GM23248 (cell line): ENCODE results near the gene FADS3. TPM values are rescaled to one million over a fixed set of nuclear protein-coding genes. Genes with fewer than 3 reads are reported as not detected.

Experiments
- DNase-seq: peaks from one replicate; pipeline ENCODE4 v3.0.0-alpha.2; 2015
- H2AFZ ChIP-seq: fragments of 200-600 bp; sonication (generic); 2 replicates; pipeline ENCODE4 v1.6.1; 2016; ENCODE audit warnings: antibody characterized with exemption
- H3F3A ChIP-seq: fragments of 200-600 bp; sonication (generic); 2 replicates; pipeline ENCODE4 v1.6.1; 2016; ENCODE audit warnings: mild to moderate bottlenecking, antibody characterized with exemption, mixed run types; ENCODE audit not compliant: insufficient read depth
- H3K27ac ChIP-seq: fragments of 200-600 bp; sonication (generic); 2 replicates; pipeline ENCODE4 v1.5.1; 2016; ENCODE audit warnings: mild to moderate bottlenecking
- H3K27me3 ChIP-seq: fragments of 200-600 bp; sonication (generic); replicated peaks from 2 replicates; pipeline ENCODE4 v1.6.1; 2016; ENCODE audit warnings: mild to moderate bottlenecking; ENCODE audit not compliant: insufficient read depth
- H3K36me3 ChIP-seq: fragments of 200-600 bp; sonication (generic); 2 replicates; pipeline ENCODE4 v1.6.1; 2016; ENCODE audit warnings: low read depth, mild to moderate bottlenecking
- H3K4me1 ChIP-seq: fragments of 200-600 bp; sonication (generic); 2 replicates; pipeline ENCODE4 v1.6.1; 2016; ENCODE audit warnings: mild to moderate bottlenecking; ENCODE audit not compliant: insufficient read depth
- H3K4me2 ChIP-seq: fragments of 200-600 bp; sonication (generic); one replicate; pipeline ENCODE4 v1.6.1; 2016; ENCODE audit warnings: mild to moderate bottlenecking; ENCODE audit not compliant: unreplicated experiment
- H3K4me3 ChIP-seq: fragments of 200-600 bp; sonication (generic); 2 replicates; pipeline ENCODE4 v1.5.1; 2016; ENCODE audit warnings: mild to moderate bottlenecking
- H3K79me2 ChIP-seq: fragments of 200-600 bp; sonication (generic); 2 replicates; pipeline ENCODE4 v1.6.1; 2016; ENCODE audit warnings: mild to moderate bottlenecking; ENCODE audit not compliant: insufficient read depth
- H3K9ac ChIP-seq: fragments of 200-600 bp; sonication (generic); 2 replicates; pipeline ENCODE4 v1.6.1; 2016; ENCODE audit warnings: mild to moderate bottlenecking
- H3K9me2 ChIP-seq: fragments of 200-600 bp; sonication (generic); 2 replicates; pipeline ENCODE4 v1.6.1; 2016; ENCODE audit warnings: mixed run types, mild to moderate bottlenecking, moderate library complexity; ENCODE audit not compliant: insufficient read depth
- H3K9me3 ChIP-seq: fragments of 200-600 bp; sonication (generic); one replicate; pipeline ENCODE4 v1.6.1; 2017; ENCODE audit warnings: low read depth
- H4K20me1 ChIP-seq: fragments of 200-600 bp; sonication (generic); 2 replicates; pipeline ENCODE4 v1.6.0; 2016; ENCODE audit not compliant: insufficient read depth
- EZH2 ChIP-seq: fragments of 200-600 bp; sonication (generic); IDR thresholded peaks from 2 replicates; pipeline ENCODE4 v1.6.1; 2018; ENCODE audit warnings: antibody characterized with exemption, mild to moderate bottlenecking; ENCODE audit not compliant: insufficient read depth, poor library complexity, severe bottlenecking
- EZH2phosphoT487 ChIP-seq: fragments of 200-600 bp; sonication (generic); IDR thresholded peaks from 2 replicates; pipeline ENCODE4 v1.6.1; 2018; ENCODE audit warnings: antibody characterized with exemption, moderate library complexity, mild to moderate bottlenecking, low read depth; ENCODE audit not compliant: insufficient read depth
- WGBS, 2 experiments: methylation state at CpG; one replicate each; pipeline ENCODE4 v1.1.6; 2015 to 2017; ENCODE audit warnings: low lambda C conversion rate in 2 of 2, low coverage in 1 of 2; ENCODE audit errors: missing lambda C conversion rate in 2 of 2; 5-methylcytosine and 5-hydroxymethylcytosine counted together
- in situ Hi-C: fragments of 300-500 bp; cut with MboI; formaldehyde crosslinking; loops from 2 replicates; pipeline ENCODE4 v1.15.0; 2020
- polyA plus RNA-seq: library from polyadenylated mRNA; unstranded; fragments of >200 nt; fragmentation: Nextera tagmentation; extraction: Ambion mirVana; gene quantifications from 2 replicates; pipeline ENCODE4 v1.2.1, GENCODE V29; 2016
- total RNA-seq: library from RNA; depleted of rRNA; stranded (reverse); fragments of >200 nt; shearing (Covaris generic); gene quantifications from 2 replicates; pipeline ENCODE4 v1.2.3, GENCODE V29; 2014

The FADS3 gene
- total and polyA plus RNA-seq, 2 experiments from 2014 or later: 135 to 203 TPM

- Histone ChIP-seq H3K27me3 (no peaks in the 10 kb centered on the region), H3K4me2 (no peak overlapping the region), H3K9ac (no peak overlapping the region), H3K4me1 (peaks cover 2% of the 10 kb centered on the region), H3K9me2 (no peaks in the 10 kb centered on the region), H2AFZ (no peak overlapping the region), H3K79me2 (no peaks in the 10 kb centered on the region), H3K9me3 (no peaks in the 10 kb centered on the region), H3K27ac (no peak overlapping the region), H3K4me3 (no peak overlapping the region), H4K20me1 (no peaks in the 10 kb centered on the region), H3K36me3 (no peaks in the 10 kb centered on the region), H3F3A (no peaks in the 10 kb centered on the region)
- TF ChIP-seq EZH2phosphoT487: no peak
- no peak for TF ChIP-seq EZH2
- in situ Hi-C loops: no loop called here
- peak; percentile 63 for DNase-seq
These were observed 37.3 kb upstream of the FADS3 start for GRCh38 chr11:61928606-61929005.

GRCh38 chr11:61927501-61927900 is 36.2 kb upstream of the FADS3 start:
- Histone ChIP-seq H4K20me1 (no peaks in the 10 kb centered on the region), H3K4me3 (no peak overlapping the region), H3K27ac (no peak overlapping the region), H3K79me2 (no peaks in the 10 kb centered on the region), H2AFZ (no peak overlapping the region), H3K9me3 (no peaks in the 10 kb centered on the region), H3K9ac (no peak overlapping the region), H3K4me2 (no peak overlapping the region), H3K36me3 (no peaks in the 10 kb centered on the region), H3K9me2 (no peaks in the 10 kb centered on the region), H3K4me1 (peaks cover 13% of the 10 kb centered on the region), H3F3A (no peaks in the 10 kb centered on the region), H3K27me3 (no peaks in the 10 kb centered on the region)
- DNase-seq: no peak
- 92 to 96% methylated on average over 1 of the region's 1 CpG for WGBS, 2 experiments
- in situ Hi-C loops: no loop called here
- TF ChIP-seq EZH2 (no peak), EZH2phosphoT487 (no peak)

GRCh38 chr11:61926235-61926634 is 34.9 kb upstream of the FADS3 start:
- no peaks in the 10 kb centered on the region for H3K36me3 ChIP-seq
- H3F3A ChIP-seq: no peaks in the 10 kb centered on the region
- no peak overlapping the region for H3K9ac ChIP-seq
- H4K20me1 ChIP-seq: no peaks in the 10 kb centered on the region
- TF ChIP-seq EZH2phosphoT487 (no peak), EZH2 (no peak)
- 74 to 80% methylated on average over 3 of the region's 3 CpGs for WGBS, 2 experiments
- H3K79me2 ChIP-seq: no peaks in the 10 kb centered on the region
- H2AFZ ChIP-seq: no peak overlapping the region
- H3K27ac ChIP-seq: no peak overlapping the region
- in situ Hi-C loops: no loop called here
- H3K9me2 ChIP-seq: no peaks in the 10 kb centered on the region
- no peak overlapping the region for H3K4me3 ChIP-seq
- no peaks in the 10 kb centered on the region for H3K9me3 ChIP-seq
- no peak overlapping the region for H3K4me2 ChIP-seq
- H3K4me1 ChIP-seq: peaks cover 18% of the 10 kb centered on the region
- H3K27me3 ChIP-seq: no peaks in the 10 kb centered on the region
- no peak for DNase-seq

GRCh38 chr11:61925736-61926135 is 34.4 kb upstream of the FADS3 start:
- Histone ChIP-seq H3K79me2 (no peaks in the 10 kb centered on the region), H3K9ac (no peak overlapping the region), H2AFZ (no peak overlapping the region), H3K9me2 (no peaks in the 10 kb centered on the region), H3K4me2 (no peak overlapping the region), H3K36me3 (no peaks in the 10 kb centered on the region), H3K9me3 (no peaks in the 10 kb centered on the region), H3K27me3 (no peaks in the 10 kb centered on the region), H3F3A (no peaks in the 10 kb centered on the region), H3K27ac (no peak overlapping the region), H4K20me1 (no peaks in the 10 kb centered on the region), H3K4me1 (peaks cover 18% of the 10 kb centered on the region), H3K4me3 (no peak overlapping the region)
- no peak for DNase-seq
- in situ Hi-C loops: no loop called here
- no peak for TF ChIP-seq EZH2
- no peak for TF ChIP-seq EZH2phosphoT487
- 83 to 88% methylated on average over 2 of the region's 2 CpGs for WGBS, 2 experiments

- 33 to 34% methylated on average over 6 of the region's 6 CpGs for WGBS, 2 experiments
- Histone ChIP-seq H4K20me1 (no peaks in the 10 kb centered on the region), H3K4me2 (no peak overlapping the region), H3K27ac (no peak overlapping the region), H3K27me3 (no peaks in the 10 kb centered on the region), H3K4me1 (peaks cover 18% of the 10 kb centered on the region), H3K9me3 (no peaks in the 10 kb centered on the region), H2AFZ (peak overlapping the region; percentile 67; the same call in 1 of the 2 replicates), H3K9me2 (no peaks in the 10 kb centered on the region), H3K36me3 (no peaks in the 10 kb centered on the region), H3K4me3 (no peak overlapping the region), H3F3A (no peaks in the 10 kb centered on the region), H3K79me2 (no peaks in the 10 kb centered on the region), H3K9ac (0 out of 2 replicates have a peak overlapping the region, but pooled peaks have one; percentile 20)
- DNase-seq: no peak
- in situ Hi-C loops: no loop called here
- TF ChIP-seq EZH2phosphoT487: no peak
- TF ChIP-seq EZH2: no peak
These were observed 32.7 kb upstream of the FADS3 start for GRCh38 chr11:61924064-61924455.
